A549 (cell line): ENCODE data around the gene NOXO1.

Source experiments
- CBX8 ChIP-seq: fragments of 200-600 bp; sonication (generic); IDR thresholded peaks from 2 replicates; pipeline ENCODE4 v1.6.1; 2016
- CTCF ChIP-seq: fragments of >200 bp; sonication (Bioruptor Twin); formaldehyde crosslinking; IDR thresholded peaks from 3 replicates; pipeline ENCODE4 v1.5.1; 2016
- E2F6 ChIP-seq: IDR thresholded peaks from 2 replicates; pipeline ENCODE4 v1.6.1; 2012; ENCODE audit warnings: low read depth, borderline replicate concordance
- ELK1 ChIP-seq: fragments of 150-350 bp; IDR thresholded peaks from 2 replicates; pipeline ENCODE4 v1.6.1; 2014; ENCODE audit warnings: low read depth, mild to moderate bottlenecking, low read length
- EP300 ChIP-seq, 2 experiments: fragments of >200 bp; sonication (Bioruptor Twin); formaldehyde crosslinking; IDR thresholded peaks; 2 replicates in 1 of 2; 3 replicates in 1 of 2; pipeline ENCODE4 v1.6.1; 2016 to 2017
- JUN ChIP-seq, 2 experiments: fragments of >200 bp; sonication (Bioruptor Twin); formaldehyde crosslinking; IDR thresholded peaks; 2 replicates in 1 of 2; 3 replicates in 1 of 2; pipeline ENCODE4 v1.6.1; 2016 to 2017
- JUNB ChIP-seq: fragments of >200 bp; sonication (Bioruptor Twin); formaldehyde crosslinking; IDR thresholded peaks from 2 replicates; pipeline ENCODE4 v1.6.1; 2016
- KDM5A ChIP-seq: fragments of 200-600 bp; sonication (generic); IDR thresholded peaks from 2 replicates; pipeline ENCODE4 v1.6.1; 2016; ENCODE audit warnings: antibody characterized with exemption, mild to moderate bottlenecking
- POLR2A ChIP-seq: IDR thresholded peaks from 2 replicates; pipeline ENCODE4 v1.6.1; 2012; ENCODE audit warnings: mild to moderate bottlenecking, low read length
- REST ChIP-seq: fragments of 200-600 bp; sonication (generic); IDR thresholded peaks from 2 replicates; pipeline ENCODE4 v1.6.1; 2016; ENCODE audit warnings: antibody characterized with exemption, mild to moderate bottlenecking, moderate library complexity
- ZSCAN20 ChIP-seq: fragments of 250-450 bp; sonication (Bioruptor Pico); IDR thresholded peaks from 2 replicates; pipeline ENCODE4 v1.8.0; 2022; ENCODE audit warnings: mild to moderate bottlenecking, moderate library complexity

- TF ChIP-seq CTCF, result no peak
- no peak for TF ChIP-seq KDM5A
- no peak for TF ChIP-seq POLR2A
- no peak for TF ChIP-seq CBX8
- TF ChIP-seq EP300 (IDR thresholded peaks at IDR 0.05), result no peak
- TF ChIP-seq ELK1, result no peak
- 0 out of 5 replicates have a peak, but pooled peaks of 1 of the 2 experiments have one; percentile 11 for TF ChIP-seq JUN (IDR thresholded peaks at IDR 0.05)
- TF ChIP-seq E2F6, result no peak
- TF ChIP-seq ZSCAN20 (CRISPR knock-in tag), result no peak
- no peak for TF ChIP-seq REST
- TF ChIP-seq JUNB, result no peak
Observed at GRCh38 chr16:2027024-2028010, 46.0 kb upstream of the NOXO1 start.
